ENCODE results near the gene DHPS. TPM values are rescaled to one million over a fixed set of nuclear protein-coding genes. Genes with fewer than 3 reads are reported as not detected.
"Not testable (repeated sequence)": the region's sequence is repeated elsewhere in the genome, so short reads cannot be mapped to it uniquely, and the experiment has no call there.

Gene DHPS
- total RNA-seq, 1 experiment from 2014 or later: 170 TPM

DNA sequence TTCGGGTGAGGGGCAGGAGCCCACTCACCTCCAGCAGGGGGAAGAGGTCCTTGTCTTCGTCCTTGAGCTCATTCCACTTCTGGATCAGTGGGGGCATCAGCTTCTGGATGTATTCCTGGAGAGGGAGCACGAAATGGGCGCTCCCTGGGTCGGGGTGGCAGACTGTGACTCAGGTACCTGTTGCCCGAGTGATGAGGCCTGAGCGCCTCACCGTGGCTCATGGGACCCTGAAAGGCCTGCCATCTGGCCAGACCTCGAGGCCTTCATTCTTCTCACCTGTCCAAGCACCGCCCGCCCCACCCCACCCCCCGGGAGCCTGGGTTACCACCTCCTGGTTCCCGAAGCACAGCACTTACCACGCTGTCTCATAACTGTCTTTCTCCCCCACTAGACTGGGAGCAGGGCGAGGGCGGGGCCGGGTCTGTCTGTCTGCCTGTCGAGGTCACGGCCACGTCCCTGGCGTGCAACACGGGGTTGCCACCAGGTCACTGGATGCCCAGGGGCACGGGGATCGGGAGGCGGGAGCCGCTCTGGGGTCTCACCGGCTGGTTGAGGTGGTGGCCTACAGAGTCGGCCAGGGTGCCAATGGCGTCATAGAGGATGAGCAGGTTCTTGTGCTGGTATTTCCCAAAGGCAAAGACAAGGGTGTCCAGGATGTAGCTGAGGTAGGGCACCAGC is 24.1 kb upstream of the DHPS start:
- no peak for DNase-seq (ENCODE audit: low spot score)

GRCh38 chr19:12705169-12705568 is 23.5 kb upstream of the DHPS start:
- no peak for DNase-seq (ENCODE audit: low spot score)

DNA sequence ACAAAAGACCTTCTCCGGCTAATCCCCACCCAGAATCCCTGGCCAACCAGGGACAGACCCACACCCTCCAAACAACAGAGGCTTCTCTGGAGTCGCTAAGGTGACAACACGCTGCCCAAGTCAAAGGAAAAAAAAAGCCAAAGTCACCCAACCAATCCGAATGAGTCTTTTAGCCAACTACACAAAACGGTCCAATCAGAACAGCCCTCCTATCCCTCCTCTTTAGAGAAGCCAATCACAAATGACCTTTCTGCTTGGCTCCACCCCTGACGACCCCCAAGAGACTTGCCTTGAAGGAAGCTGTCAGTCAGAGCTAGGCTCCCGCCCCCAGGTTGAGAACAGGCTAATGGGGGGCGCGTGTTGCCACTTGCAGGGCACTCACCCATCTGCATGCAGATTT is 21.4 kb upstream of the DHPS start:
- peak; percentile 68 for DNase-seq (ENCODE audit: low spot score)

DNA sequence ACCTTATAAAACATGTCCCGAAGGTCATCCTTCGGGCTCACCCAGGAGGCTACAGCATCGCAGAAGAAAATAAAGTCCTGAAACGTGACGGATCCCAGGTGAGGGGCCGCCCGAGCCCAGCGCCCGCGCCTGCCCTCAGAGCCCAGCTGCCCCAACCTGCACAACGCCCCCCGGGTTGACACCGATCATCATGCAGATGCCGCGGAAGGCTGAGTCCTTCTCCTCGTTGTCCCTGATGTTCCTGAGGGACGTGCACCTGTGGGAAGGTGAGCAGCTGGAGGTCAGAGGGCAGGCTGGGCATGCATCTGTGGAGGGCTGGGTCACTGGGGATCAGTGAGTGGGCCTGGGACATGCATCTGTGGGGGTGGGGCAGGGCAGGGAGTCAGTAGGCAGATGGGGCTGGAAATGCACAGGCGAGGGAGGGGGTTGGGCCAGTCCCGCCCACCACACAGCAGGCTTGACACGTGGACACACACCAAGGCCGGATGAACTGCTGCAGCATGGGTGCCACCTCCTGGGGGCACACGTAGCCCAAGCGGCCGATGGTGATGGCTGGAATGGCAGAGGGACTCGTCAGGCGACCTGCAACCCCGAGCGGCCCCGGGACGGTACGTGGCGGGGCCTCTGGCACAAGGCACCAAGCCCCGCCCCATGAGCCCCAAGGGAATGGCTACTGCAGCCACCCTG is 20.1 kb upstream of the DHPS start:
- no peak for DNase-seq (ENCODE audit: low spot score)

DNA sequence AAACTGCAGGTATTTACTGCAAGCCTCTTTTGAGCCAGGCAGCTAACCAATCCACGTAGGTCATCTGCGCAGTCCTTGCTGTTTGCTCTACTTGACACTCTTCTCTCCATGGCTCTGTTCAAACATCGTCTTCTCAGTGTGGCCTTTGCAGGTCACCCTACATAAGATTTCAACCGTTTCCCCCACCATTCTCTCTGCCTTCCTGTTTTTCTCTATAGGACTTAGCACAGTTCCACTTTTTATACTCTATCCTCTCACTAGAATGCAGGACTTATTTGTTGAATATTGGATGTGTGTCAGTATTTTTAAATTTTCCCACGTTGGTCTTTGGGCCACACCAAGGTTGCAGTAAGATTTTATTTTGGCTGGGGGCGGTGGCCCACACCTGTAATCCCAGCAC is 16.5 kb upstream of the DHPS start:
- no peak for DNase-seq (ENCODE audit: low spot score)

DNA sequence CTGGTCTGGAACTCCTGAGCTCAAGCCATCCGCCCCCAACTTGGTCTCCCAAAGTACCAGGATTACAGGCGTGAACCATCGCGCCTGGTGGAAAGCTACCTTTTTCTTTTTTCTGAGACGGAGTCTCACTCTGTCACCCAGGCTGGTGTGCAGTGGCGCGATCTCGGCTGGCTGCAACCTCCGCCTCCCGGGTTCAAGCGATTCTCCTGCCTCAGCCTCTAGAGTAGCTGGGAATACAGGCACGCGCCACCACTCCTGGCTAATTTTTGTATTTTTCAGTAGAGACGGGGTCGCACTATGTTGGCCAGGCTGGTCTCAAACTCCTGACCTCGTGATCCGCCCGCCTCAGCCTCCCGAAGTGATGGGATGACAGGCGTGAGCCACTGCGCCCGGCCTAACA is 15.7 kb upstream of the DHPS start:
- DNase-seq (ENCODE audit: low spot score): not testable (repeated sequence)

DNA sequence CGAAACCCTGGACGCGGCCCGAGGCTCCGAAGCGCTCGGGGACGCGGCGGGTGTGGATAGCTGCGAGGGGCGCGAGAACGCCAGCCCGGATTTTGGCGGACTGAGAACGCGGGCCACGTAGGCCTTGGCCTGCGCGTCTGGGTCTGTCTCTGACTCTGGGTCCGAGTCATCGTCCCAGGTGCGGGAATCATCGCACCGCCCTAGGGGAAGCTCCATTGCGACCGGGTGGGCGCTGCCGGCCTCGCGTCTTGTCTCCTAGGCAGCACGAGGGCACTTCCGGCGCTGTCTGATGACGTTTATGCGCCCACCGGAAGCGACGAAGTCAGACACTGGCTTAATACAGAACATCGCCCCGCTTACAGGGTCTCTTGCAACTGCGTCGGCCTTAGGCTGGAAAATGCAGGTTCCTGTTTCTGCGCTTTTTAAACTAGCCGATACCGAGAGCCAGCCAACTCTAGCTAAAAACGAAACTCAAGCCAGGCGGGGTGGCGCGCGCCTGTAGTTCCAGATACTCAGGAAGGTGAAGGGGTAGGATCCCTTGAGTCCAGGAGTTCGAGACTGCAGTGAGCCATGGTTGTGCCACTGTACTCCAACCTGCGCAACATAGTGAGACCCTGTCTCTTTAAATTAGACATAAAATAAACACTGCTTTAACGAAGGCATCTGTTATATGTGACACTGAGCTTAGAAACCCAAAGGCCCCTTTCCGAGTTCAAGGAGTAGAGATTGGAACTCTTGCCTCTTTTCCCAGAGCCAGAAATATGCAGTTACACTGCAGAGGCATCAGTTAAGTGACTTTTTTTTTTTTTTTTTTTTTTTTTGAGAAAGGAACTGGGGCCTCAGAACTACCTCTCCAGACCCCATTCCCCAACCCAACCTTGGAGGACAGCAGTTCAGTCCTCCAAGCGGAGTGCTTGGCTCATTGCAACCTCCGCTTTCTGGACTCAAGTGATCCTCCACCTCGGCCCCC is 15.0 kb upstream of the DHPS start, which contains the start of gene FBXW9:
FBXW9 (minus strand) TSS at position 266 of the 970 bp plus-strand sequence; CDS start at position 216, 50 bp downstream.
- peak; percentile 90 for DNase-seq (ENCODE audit: low spot score)

DNA sequence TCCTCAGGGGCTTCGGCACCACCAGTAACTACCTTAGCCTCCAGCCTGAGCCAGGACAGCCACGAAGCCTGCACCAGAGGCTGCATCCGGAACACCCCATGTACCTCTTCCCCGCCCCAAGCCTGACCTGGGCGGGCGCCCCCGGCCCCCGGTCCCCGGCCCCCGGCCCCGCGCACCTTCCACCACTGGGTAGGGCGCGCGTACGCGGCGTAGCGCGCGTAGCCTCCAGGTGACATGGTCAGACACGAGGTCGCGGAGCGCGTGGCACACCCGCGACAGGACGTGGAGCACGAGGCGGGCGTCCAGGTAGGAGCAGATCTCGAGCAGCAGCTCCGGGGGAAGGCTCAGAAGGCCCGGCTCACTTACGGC is 14.3 kb upstream of the DHPS start:
- DNase-seq (ENCODE audit: low spot score): no peak

DNA sequence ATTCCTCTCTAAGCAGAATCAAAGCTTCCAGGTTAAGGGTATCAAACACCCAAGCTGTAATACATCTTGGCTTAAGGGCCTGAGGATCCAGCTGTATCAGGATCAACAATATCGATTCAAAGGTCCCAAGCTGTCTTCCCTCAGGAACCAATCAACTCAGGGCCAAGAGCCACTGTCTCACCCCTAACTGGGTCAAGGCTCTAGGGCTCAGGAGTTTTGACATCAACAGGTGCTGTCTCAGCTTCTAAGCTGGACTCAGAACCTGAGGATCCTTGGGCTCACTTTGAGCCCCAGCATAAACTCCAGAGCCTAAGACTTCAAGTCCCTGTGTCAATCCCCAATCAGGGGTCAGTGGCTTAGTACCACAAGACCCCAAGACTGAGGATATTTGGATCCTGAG is 13.8 kb upstream of the DHPS start:
- no peak for DNase-seq (ENCODE audit: low spot score)

- no peak for DNase-seq (ENCODE audit: low spot score)
Observed at GRCh38 chr19:12695096-12695495, 13.4 kb upstream of the DHPS start.

DNA sequence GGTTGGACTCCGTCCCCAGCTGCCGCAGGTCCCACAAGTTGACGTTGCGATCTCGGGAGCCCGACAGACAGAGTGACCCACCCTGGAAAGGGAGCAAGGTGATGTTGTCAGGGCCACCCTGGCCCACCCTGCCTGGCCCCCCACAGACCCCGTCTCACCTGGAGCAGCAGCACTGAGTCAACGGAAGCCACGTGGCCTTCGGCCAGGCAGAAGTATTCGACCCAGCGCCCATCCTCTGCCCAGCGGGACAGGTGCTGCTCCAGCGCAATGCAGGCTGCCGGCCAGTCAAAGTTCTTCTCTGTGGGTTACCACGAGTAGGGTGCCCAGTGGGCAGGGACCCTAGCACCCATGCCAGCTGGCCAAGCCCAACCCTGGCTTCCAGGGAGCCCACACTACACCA is 13.0 kb upstream of the DHPS start:
- no peak for DNase-seq (ENCODE audit: low spot score)

- DNase-seq (ENCODE audit: low spot score): no peak
Observed at GRCh38 chr19:12692960-12693359, 11.3 kb upstream of the DHPS start.

DNA sequence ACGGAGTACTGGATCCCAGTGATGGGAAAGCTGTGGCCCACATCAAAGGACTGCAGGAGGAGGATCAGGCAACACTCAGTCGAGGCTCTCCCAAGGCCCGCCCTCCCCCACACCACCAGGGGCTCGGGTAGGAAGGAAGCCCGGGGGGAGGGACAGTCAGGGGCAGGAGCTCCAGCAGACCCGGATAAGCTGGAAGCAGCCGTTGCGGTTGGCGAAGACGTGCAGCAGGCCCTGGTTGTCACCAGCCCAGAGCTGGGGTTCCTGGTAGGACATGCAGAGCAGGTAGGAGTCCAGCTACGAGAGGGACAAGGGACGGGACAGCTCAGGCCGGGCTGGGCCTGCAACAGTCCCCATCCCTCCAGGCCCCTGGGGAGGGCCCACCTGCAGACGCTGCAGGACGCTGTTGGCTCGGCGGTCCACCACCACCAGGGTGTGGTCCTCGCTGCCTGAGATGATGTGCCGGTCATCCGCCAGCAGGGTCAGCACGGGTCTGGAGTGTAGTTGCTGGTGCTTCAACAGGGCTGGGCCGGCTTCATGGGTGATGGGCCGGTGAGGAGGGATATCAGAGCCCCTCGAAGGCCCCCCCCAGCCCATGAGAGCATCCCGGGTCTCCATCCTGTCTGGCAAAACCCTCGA is 8.0 kb upstream of the DHPS start:
- DNase-seq (ENCODE audit: low spot score): no peak

- no peak for DNase-seq (ENCODE audit: low spot score)
Observed at GRCh38 chr19:12689012-12689411, 7.3 kb upstream of the DHPS start.

DNA sequence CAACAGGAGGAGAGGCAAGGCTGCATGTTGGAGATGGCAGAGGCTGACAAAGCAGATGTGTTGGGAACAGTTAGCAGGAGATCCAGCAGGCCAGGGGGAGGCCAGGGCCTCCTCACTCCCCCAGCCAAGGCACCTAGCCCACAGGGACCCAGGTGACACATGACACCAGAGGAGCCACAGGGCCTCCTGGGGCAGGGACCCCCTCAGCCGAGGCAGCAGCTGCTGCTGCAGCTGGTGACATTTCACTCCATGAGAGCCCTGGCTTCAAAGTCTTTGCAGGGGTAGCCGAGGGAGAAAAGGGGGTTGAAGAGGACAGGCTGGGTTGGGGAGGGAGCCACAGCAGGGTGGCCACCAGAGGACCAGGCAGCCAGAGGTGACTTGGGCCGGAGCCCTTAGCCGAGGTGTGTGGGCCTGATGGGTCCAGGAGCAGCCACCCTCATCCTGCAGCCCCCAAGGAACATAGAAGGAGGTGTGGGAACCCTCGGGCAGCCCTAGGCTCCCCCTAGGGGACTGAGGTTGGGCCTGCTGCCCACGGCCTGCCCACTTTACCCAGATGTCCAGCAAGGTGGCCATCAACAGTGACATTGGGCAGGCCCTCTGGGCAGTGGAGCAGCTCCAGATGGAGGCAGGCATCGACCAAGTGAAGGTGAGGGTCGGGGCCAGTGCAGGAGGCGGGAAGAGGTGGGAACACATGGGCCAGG is 6.0 kb upstream of the DHPS start, which contains the start of gene GNG14:
GNG14 (plus strand) TSS at position 503 of the 701 bp plus-strand sequence; CDS start at position 554, 51 bp downstream.
- no peak for DNase-seq (ENCODE audit: low spot score)

GRCh38 chr19:12685831-12686230 is 4.2 kb upstream of the DHPS start:
- DNase-seq (ENCODE audit: low spot score): no peak

- no peak for DNase-seq (ENCODE audit: low spot score)
Observed at GRCh38 chr19:12680034-12680433, 1.6 kb downstream of the DHPS start.

DNA sequence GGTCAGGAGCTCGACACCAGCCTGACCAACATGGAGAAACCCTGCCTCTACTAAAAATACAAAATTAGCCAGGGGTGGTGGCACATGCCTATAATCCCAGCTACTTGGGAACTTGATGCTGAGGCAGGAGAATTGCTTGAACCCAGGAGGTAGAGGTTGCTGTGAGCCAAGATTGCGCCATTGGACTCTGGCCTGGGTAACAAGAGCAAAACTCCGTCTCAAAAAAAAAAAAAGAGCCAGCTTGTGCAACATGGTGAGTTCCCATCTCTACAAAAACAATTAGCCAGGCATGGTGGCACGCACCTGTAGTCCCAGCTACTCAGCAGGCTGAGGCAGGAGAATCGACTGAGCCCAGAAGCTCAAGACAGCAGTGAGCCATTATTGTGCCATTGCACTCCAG is 3.6 kb downstream of the DHPS start:
- not testable (repeated sequence) for DNase-seq (ENCODE audit: low spot score)

- no peak for DNase-seq (ENCODE audit: low spot score)
Observed at GRCh38 chr19:12676928-12677327, 4.8 kb downstream of the DHPS start.

GRCh38 chr19:12676384-12676792 is 5.3 kb downstream of the DHPS start:
- peak; percentile 78 for DNase-seq (ENCODE audit: low spot score)

GRCh38 chr19:12675940-12676339 is 5.7 kb downstream of the DHPS start:
- no peak for DNase-seq (ENCODE audit: low spot score)
